HT-29 (cell line): ENCODE data around the gene CLDN6. TPM values are rescaled to one million over a fixed set of nuclear protein-coding genes. Genes with fewer than 3 reads are reported as not detected.

Experiments used
- DNase-seq: peaks from one replicate; pipeline ENCODE4 v3.0.0-alpha.2; 2015; ENCODE audit warnings: low spot score
- small RNA-seq: library from RNA; depleted of rRNA; stranded (forward); fragments of <200 nt; gene quantifications from one replicate; pipeline ENCODE3, GENCODE V24; 2014
- total RNA-seq: library from RNA; depleted of rRNA; stranded (reverse); fragments of >200 nt; shearing (Covaris generic); gene quantifications from 2 replicates; pipeline ENCODE4 v1.2.3, GENCODE V29; 2014; rRNA removed

Gene CLDN6
- total RNA-seq, 1 experiment from 2014 or later = not detected

DNA sequence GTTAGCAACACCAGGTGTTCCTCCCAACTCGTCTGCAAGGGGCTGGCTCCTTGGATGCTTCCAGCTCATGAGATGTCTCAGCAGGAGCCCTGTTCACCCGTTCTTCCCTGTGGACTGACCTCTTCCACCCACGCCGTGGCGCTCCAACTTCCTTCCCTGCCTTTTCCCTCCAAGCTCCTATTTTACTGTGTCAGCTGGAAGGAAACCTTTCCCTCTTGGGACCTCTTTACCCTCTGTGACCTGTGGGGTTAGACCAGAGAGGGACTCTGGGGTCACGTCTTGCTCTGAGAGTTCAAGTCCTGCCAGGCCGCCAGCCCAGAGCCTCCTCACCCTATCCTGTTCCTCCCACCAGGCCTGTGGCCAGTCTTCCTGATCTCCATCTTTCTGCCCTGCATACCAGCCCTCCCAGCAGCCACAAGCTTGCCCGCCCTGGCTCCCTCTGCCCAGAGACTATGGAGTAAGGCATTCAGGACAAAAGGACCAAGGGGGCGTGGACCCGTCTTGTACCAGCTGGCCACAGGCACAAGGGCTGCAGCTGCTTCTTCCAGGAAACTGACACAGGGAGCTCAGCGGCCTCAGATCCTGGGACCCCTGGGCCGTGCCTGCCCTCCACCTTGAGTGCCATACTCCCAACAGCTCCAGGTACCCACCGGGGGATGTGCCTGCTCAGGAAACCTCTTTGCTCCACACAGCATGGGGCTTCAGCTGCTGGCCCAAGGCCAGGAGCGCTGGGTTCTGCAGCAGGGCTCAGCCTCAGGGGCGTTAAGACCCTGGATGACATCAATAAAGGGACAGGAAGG lies 45.8 kb downstream of the CLDN6 start:
- DNase-seq = no peak

DNA sequence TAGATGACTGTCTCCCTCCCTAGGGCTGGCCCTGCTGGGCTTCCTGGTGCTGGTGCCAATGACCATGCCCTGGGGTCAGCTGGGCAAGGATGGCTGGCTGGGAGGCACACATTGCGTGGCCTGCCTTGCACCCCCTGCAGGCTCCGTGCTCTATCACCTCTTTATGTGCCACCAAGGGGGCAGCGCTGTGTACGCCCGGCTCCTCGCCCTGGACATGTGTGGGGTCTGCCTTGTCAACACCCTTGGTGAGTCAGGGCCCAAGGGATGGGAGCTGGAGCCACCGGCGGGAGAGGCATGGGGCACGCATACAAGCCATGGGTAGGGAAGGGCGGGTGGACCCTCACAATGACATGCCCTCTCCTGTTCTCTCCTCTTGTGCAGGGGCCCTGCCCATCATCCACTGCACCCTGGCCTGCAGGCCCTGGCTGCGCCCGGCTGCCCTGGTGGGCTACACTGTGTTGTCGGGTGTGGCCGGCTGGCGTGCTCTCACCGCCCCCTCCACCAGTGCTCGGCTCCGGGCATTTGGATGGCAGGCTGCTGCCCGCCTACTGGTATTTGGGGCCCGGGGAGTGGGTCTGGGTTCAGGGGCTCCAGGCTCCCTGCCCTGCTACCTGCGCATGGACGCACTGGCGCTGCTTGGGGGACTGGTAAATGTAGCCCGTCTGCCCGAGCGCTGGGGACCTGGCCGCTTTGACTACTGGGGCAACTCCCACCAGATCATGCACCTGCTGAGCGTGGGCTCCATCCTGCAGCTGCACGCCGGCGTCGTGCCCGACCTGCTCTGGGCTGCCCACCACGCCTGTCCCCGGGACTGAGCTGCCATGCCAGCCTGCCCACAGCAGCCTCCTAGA lies 46.6 kb downstream of the CLDN6 start:
- DNase-seq = no peak

DNA sequence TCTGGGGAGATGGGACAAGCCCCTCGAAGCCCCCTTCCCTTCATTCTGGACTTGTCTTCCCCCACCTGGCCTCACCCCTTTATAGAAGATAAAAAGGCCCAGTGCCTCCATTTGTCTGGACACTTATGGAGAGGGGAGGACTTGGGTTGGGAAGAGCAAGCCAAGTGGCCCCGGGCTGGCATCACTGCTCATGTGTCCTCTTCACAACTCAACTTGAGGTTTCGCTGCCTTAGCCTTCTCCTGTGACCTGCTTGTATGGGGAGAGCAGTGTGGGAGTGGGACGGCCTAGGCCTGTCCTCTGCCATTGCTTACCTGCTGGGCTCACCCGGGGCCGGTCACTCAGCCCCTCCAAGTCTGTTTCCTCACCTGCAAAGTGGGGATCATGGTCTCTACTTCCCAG lies 47.4 kb downstream of the CLDN6 start:
- no peak for DNase-seq

DNA sequence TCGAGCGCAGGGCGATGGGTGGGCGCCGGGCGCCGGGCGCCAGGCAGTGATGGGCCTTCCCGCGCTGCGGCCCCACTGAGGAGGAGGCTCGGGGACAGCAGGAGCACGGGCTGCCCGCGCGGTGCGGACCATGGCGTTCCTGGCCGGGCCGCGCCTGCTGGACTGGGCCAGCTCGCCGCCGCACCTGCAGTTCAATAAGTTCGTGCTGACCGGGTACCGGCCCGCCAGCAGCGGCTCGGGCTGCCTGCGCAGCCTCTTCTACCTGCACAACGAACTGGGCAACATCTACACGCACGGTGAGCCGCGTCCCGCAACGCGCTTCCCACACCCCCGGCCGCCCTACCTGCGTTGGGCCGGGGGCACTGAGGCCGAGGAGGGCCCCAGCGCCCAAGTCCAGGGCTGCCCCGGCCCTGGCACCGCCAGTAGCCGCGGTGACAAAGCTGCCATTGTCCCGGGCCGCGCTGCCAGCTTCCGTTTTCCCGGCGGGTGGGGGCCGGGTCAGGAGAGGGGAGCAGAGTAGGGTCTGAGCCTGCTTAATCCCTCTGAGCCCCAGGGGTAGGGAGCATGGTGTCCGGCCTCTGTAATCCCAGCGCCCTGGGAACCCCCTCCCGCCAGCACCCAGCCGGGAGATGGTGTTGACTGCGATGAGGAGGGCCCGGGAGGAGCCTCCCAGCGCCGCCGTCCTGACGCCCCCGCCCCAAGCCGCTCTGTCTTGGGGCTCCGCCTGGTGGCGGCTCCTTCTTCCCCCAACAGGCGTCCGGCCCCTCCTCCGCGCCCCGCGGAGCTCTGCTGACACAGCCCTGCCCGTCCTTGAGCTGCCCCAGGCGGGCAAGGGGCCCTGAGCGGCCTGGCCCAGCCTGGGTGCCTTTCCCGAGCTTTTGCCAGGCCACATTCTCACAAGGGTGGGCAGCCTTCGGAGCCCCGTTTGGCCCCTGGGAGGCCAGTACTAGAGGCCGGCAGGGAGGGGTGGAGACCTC lies 48.1 kb downstream of the CLDN6 start:
- peak; percentile 75 for DNase-seq

DNA sequence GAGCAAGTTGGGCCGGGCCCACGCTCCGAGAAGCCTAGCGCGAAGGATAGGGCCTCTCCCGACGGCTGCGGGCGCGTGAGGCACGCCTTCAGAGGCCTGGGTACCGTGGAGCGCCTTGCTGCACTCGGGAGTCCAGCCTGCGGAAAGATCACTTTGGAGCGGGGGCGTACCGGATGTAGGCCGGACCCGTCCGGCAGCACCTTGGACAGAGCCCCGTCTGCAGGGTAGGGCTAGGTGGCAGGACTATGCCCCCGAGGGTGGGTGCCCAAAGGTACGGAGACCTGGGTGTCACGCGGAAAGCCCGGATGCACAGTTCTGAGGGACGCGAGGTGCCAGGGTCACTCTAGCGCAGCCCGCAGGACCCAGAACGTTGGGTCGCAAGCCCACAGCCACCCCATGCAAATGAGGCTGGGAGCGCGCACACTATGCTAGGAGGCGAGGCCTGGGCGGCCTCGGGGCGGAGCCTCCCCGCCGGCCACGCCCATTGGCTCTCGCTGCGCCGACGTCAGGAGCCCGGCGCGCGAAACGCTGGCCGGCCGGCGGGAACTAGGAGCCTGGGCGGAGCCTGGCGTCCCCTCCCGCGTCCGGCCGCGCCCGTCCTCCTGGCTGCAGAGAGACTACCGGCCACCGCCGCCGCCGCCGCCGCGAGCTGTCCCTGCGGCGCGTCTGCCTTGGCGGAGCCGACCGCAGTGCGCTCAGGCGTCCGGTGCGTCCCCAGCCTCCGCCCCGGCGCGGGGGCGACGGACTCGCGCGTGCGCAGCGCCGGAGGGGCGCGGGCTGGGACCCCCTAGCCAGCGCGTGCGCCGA lies 49.0 kb downstream of the CLDN6 start, which contains the start of gene PAQR4:
TSS of gene PAQR4 (plus strand) at position 611 of the 807 bp plus-strand sequence. CDS start 327 bp downstream, outside the sequence.
- peak; percentile 96 for DNase-seq

DNA sequence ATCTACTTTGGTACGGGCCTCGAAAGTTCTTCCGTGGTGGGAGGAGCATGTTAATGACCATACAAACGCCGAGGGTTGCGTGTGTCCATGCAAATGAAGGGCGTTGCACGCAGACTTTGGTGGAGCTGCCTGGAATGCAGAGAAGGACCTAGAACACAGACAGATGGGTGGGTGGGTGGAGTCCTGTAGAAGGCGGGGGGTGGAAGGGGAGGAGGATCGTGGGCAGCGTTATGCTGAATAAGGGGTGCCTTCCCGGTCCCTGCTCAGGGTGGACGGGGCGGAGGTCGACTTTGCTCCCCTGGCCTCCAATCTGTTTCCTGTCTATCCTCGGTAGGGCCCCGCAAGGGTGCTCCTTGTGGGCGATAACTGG lies 49.6 kb downstream of the CLDN6 start:
- DNase-seq = no peak

DNA sequence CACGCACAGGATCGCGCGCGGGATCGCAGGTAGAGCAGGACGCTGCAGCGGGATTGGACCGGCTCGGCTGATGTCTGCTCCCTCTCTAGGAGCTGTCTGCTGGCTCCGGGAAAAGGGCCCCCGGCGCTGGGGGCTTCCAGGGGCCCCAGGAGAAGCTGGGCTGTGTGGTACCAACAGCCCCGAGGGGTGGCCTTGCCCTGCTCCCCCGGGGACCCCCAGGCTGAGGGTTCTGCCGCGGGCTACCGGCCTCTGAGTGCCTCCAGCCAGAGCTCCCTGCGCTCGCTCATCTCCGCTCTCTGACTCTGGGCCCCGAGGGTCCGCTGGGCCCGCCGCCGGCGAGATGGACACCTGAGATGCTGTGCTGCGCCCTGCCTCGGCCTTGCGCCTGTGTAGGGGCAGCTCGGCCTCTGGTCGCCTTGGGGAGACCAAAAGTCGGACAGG lies 50.2 kb downstream of the CLDN6 start:
- DNase-seq = no peak

DNA sequence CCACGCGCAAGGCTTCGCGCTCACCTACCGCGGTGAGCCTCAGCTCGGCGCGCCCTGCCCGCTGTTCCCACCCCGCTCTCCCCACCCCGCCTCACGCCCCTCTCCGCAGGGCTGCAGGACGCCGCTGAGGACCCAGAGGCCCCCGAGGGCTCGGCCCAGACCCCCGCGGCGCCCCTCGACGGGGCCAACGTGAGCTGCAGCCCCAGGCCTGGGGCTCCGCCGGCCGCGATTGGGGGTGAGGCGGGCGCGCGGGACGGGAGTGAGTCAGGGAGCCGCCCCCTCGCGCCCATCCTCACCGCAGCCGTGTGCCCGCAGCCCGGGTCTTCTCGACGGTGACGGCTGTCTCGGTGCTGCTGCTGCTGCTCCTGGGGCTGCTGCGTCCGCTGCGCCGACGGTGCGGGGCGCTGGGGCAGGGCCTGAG lies 50.8 kb downstream of the CLDN6 start:
- DNase-seq = no peak

DNA sequence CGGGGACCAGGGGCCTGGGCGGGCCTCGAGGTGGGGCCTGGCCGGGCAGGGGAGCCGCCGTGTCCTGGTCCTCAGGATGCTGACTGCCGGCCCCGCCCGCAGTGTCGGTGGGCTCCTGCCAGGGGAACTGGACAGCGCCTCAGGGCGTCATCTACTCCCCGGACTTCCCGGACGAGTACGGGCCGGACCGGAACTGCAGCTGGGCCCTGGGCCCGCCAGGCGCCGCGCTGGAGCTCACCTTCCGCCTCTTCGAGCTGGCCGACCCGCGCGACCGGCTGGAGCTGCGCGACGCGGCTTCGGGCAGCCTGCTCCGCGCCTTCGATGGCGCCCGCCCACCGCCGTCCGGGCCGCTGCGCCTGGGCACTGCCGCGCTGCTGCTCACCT lies 51.2 kb downstream of the CLDN6 start:
- DNase-seq = no peak

DNA sequence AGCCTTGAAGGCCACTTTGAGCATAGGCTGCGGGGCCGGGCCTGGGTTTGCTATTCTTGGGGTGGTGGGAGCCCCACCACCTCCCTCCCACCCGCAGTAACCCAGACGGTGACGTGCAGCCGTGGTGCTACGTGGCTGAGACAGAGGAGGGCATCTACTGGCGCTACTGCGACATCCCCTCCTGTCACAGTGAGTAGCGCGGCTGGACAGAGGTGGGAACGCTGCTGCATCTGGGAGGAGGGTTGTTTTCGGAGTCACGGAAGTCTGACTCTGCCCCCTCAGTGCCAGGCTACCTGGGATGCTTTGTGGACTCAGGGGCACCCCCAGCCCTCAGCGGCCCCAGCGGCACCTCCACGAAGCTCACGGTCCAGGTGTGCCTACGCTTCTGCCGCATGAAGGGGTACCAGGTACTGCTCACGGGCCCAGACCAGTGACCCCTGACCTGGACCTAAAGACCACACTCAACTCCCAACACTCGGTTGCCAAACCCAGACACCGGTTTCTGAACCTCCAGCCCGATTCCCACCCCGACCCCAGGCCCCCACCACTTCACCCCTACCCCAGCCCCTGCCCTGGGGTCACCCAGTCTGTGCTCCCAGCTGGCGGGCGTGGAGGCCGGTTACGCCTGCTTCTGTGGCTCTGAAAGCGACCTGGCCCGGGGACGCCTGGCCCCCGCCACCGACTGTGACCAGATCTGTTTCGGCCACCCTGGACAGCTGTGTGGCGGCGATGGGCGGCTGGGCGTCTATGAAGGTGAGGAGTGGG lies 51.8 kb downstream of the CLDN6 start:
- DNase-seq = no peak

Small RNA genes lying within 50 kb of the gene (small RNA-seq; reads per million reads assigned to genes)
- not detected for gene LINC00514

Other genes starting within 250 kb of the CLDN6 start
- 387 and 398 TPM in 2 replicates for gene ELOB, start 240.9 kb downstream of the CLDN6 start, total RNA-seq
- 0.13 TPM in 1 of 2 replicates, not detected in the other for gene PRSS33, start 230.6 kb downstream of the CLDN6 start, total RNA-seq
- not detected in 2 replicates for gene PRSS41, start 219.7 kb downstream of the CLDN6 start, total RNA-seq
- gene PRSS21, start 200.9 kb downstream of the CLDN6 start, total RNA-seq = not detected in 2 replicates
- 16.1 and 23.3 TPM in 2 replicates for gene ZG16B, start 187.9 kb downstream of the CLDN6 start, total RNA-seq
- gene PRSS22, start 160.0 kb downstream of the CLDN6 start, total RNA-seq = 97.1 and 114 TPM in 2 replicates
- 47.4 and 52.2 TPM in 2 replicates for gene FLYWCH2, start 135.0 kb downstream of the CLDN6 start, total RNA-seq
- gene FLYWCH1, start 106.3 kb downstream of the CLDN6 start, total RNA-seq = 25.8 and 30.1 TPM in 2 replicates
- gene KREMEN2, start 53.9 kb downstream of the CLDN6 start, total RNA-seq = 0.08 and 0.31 TPM in 2 replicates
- gene PAQR4, start 48.8 kb downstream of the CLDN6 start, total RNA-seq = 97.9 and 106 TPM in 2 replicates
- gene PKMYT1, start 37.7 kb downstream of the CLDN6 start, total RNA-seq = 86.3 and 92.1 TPM in 2 replicates
- 2.6 and 4.7 TPM in 2 replicates for gene CLDN9, start 5.3 kb downstream of the CLDN6 start, total RNA-seq
- 709 and 783 TPM in 2 replicates for gene TNFRSF12A, start 2.2 kb upstream of the CLDN6 start, total RNA-seq
- gene HCFC1R1, start 5.8 kb upstream of the CLDN6 start, total RNA-seq = 32.0 and 39.4 TPM in 2 replicates
- gene THOC6, start 5.9 kb upstream of the CLDN6 start, total RNA-seq = 54.9 and 58.5 TPM in 2 replicates
- 40.5 and 50.1 TPM in 2 replicates for gene BICDL2, start 18.8 kb upstream of the CLDN6 start, total RNA-seq
- 0.05 TPM in 1 of 2 replicates, not detected in the other for gene MMP25, start 28.4 kb upstream of the CLDN6 start, total RNA-seq
- 5.0 and 8.5 TPM in 2 replicates for gene IL32, start 47.5 kb upstream of the CLDN6 start, total RNA-seq
- gene ZSCAN10, start 81.1 kb upstream of the CLDN6 start, total RNA-seq = not detected in 2 replicates
- 26.7 and 33.3 TPM in 2 replicates for gene ZNF205, start 94.4 kb upstream of the CLDN6 start, total RNA-seq
- gene ZNF213, start 116.8 kb upstream of the CLDN6 start, total RNA-seq = 5.8 and 7.2 TPM in 2 replicates
- gene OR1F1, start 170.0 kb upstream of the CLDN6 start, total RNA-seq = not detected in 2 replicates
- gene ZNF200, start 217.0 kb upstream of the CLDN6 start, total RNA-seq = 5.6 and 8.6 TPM in 2 replicates
- gene MEFV, start 238.4 kb upstream of the CLDN6 start, total RNA-seq = 0.13 TPM in 1 of 2 replicates, not detected in the other